AG04450 (cell line): ENCODE measurements around the gene ITIH3. TPM values are rescaled to one million over a fixed set of nuclear protein-coding genes. Genes with fewer than 3 reads are reported as not detected.

Source experiments
- CTCF ChIA-PET: fragments of 300-600, 350-600 bp; formaldehyde crosslinking; extraction: SDS; loops from one replicate; lab custom pipeline; 2022; ENCODE audit warnings: antibody characterized with exemption, inconsistent platforms; lab: Charles Lee
- POLR2A ChIA-PET: fragments of 350-600 bp; formaldehyde crosslinking; extraction: SDS; loops from one replicate; lab custom pipeline; 2021; ENCODE audit warnings: antibody characterized with exemption, inconsistent platforms; lab: Yijun Ruan, JAX
- DNase-seq: peaks from one replicate; pipeline ENCODE4 v3.0.0-alpha.2; 2011; ENCODE audit warnings: low read depth, low spot score
- H3K27ac ChIP-seq: one replicate; pipeline ENCODE4 v1.5.1; 2012; ENCODE audit warnings: low read depth, low read length, control low read depth
- H3K27me3 ChIP-seq: one replicate; pipeline ENCODE4 v1.6.0; 2012; ENCODE audit warnings: low read length; ENCODE audit not compliant: control insufficient read depth, insufficient read depth
- H3K4me3 ChIP-seq: 2 replicates; pipeline ENCODE4 v1.5.1; 2011; ENCODE audit warnings: mild to moderate bottlenecking, low read depth, low read length, control low read depth
- H3K9me3 ChIP-seq: 2 replicates; pipeline ENCODE4 v1.5.1; 2012; ENCODE audit warnings: low read length; ENCODE audit not compliant: control insufficient read depth, insufficient read depth
- CTCF ChIP-seq: IDR thresholded peaks from 2 replicates; pipeline ENCODE4 v1.5.1; 2011; ENCODE audit warnings: low read depth, low read length, control low read depth, inconsistent platforms
- polyA plus RNA-seq: library from polyadenylated mRNA; depleted of rRNA; stranded (reverse); fragments of >200 nt; gene quantifications from 2 replicates; pipeline ENCODE4 v1.2.3, GENCODE V29; 2011

The ITIH3 gene
- polyA plus RNA-seq, 1 experiment, result 0.72 TPM

GRCh38 chr3:52800079-52800478, 5.5 kb downstream of the ITIH3 start:
- no peak for TF ChIP-seq CTCF
- POLR2A ChIA-PET, result no interaction called here
- Histone ChIP-seq H3K27ac (no peak overlapping the region), H3K9me3 (no peaks in the 10 kb centered on the region; the same call in 1 of the 2 replicates), H3K27me3 (no peaks in the 10 kb centered on the region), H3K4me3 (no peak overlapping the region)
- no peak for DNase-seq
- CTCF ChIA-PET, result no interaction called here

- no peak overlapping the region for H3K4me3 ChIP-seq
- TF ChIP-seq CTCF, result no peak
- no peak overlapping the region for H3K27ac ChIP-seq
- ChIA-PET POLR2A (no interaction called here), CTCF (no interaction called here)
- no peak for DNase-seq
- no peaks in the 10 kb centered on the region; the same call in 1 of the 2 replicates for H3K9me3 ChIP-seq
- H3K27me3 ChIP-seq, result peaks cover 3% of the 10 kb centered on the region
Observed at GRCh38 chr3:52801839-52802238, 7.2 kb downstream of the ITIH3 start.

GRCh38 chr3:52805270-52806039, 10.9 kb downstream of the ITIH3 start:
- no peak for TF ChIP-seq CTCF
- Histone ChIP-seq H3K4me3 (no peak overlapping the region), H3K9me3 (no peaks in the 10 kb centered on the region; the same call in 1 of the 2 replicates), H3K27me3 (peaks cover 17% of the 10 kb centered on the region), H3K27ac (no peak overlapping the region)
- ChIA-PET CTCF (no interaction called here), POLR2A (interaction anchor here (0.7 kb wide), 1 partner anchor 13 kb away, joined by 8 read pairs; no protein-coding TSS in a partner anchor)
- DNase-seq, result no peak

DNA sequence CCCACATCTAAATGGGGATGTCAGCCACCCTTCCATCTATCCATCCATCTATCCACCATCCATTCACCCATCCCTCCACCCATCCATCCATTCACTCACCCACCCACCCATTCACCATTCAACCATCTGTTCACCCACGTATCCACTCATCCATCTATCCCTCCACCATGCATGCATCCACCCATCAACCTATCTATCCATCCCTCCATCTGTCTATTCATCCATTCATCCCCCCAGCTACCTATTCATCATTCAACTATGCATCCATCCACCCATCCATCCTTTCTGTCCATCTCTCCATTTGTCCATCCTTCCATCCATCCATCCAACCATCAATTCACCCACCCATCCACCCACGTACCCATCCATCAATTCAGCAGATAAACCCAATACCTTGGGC, 14.6 kb downstream of the ITIH3 start:
- Histone ChIP-seq H3K27ac (no peak overlapping the region), H3K27me3 (peaks cover 32% of the 10 kb centered on the region), H3K9me3 (no peaks in the 10 kb centered on the region; the same call in 1 of the 2 replicates), H3K4me3 (no peak overlapping the region)
- DNase-seq, result no peak
- ChIA-PET CTCF (no interaction called here), POLR2A (no interaction called here)
- TF ChIP-seq CTCF, result no peak

- H3K27ac ChIP-seq, result no peak overlapping the region
- peaks cover 32% of the 10 kb centered on the region for H3K27me3 ChIP-seq
- POLR2A ChIA-PET, result no interaction called here
- H3K9me3 ChIP-seq, result no peaks in the 10 kb centered on the region; the same call in 1 of the 2 replicates
- TF ChIP-seq CTCF, result no peak
- no peak overlapping the region for H3K4me3 ChIP-seq
- DNase-seq, result no peak
- CTCF ChIA-PET, result no interaction called here
Observed at GRCh38 chr3:52809662-52810377, 15.2 kb downstream of the ITIH3 start.
